Spinal cord (tissue), 10 donors: Measurements from ENCODE around the gene SH3BP4. TPM values are rescaled to one million over a fixed set of nuclear protein-coding genes. Genes with fewer than 3 reads are reported as not detected.
"Not testable (repeated sequence)": the region's sequence is repeated elsewhere in the genome, so short reads cannot be mapped to it uniquely, and the experiment has no call there.

Experiments used
- DNase-seq, 6 donors: peaks; one replicate each; pipeline versions ENCODE4 v3.0.0 to v3.0.0-alpha.2; 2013 to 2015; ENCODE audit warnings: low spot score in 6 of 6, low read depth in 4 of 6
- H3K27ac ChIP-seq: one replicate; pipeline ENCODE4 v1.5.1; 2013; ENCODE audit warnings: low read depth, low read length, control low read depth
- H3K27me3 ChIP-seq: one replicate; pipeline ENCODE4 v1.6.1; 2013; ENCODE audit warnings: low read length; ENCODE audit not compliant: control insufficient read depth, insufficient read depth
- H3K36me3 ChIP-seq: one replicate; pipeline ENCODE4 v1.6.1; 2013; ENCODE audit warnings: low read length; ENCODE audit not compliant: control insufficient read depth, insufficient read depth
- H3K4me1 ChIP-seq: one replicate; pipeline ENCODE4 v1.6.1; 2013; ENCODE audit warnings: low read length; ENCODE audit not compliant: control insufficient read depth, insufficient read depth
- H3K4me3 ChIP-seq: one replicate; pipeline ENCODE4 v1.5.1; 2013; ENCODE audit warnings: low read depth, low read length, control low read depth
- H3K9me3 ChIP-seq: one replicate; pipeline ENCODE4 v1.6.1; 2013; ENCODE audit warnings: low read length; ENCODE audit not compliant: control insufficient read depth, insufficient read depth
- WGBS: methylation state at CpG from one replicate; pipeline ENCODE4 v1.1.5; 2013; ENCODE audit warnings: missing lambda C conversion rate; ENCODE audit not compliant: insufficient coverage; 5-methylcytosine and 5-hydroxymethylcytosine counted together
- polyA plus RNA-seq, 2 donors: library from polyadenylated mRNA; unstranded; fragments of 120-200 nt; gene quantifications; one replicate each; pipeline ENCODE4 v1.2.1, GENCODE V29; 2013; ENCODE audit not compliant: insufficient read length in 2 of 2
- total RNA-seq, 2 donors: library from RNA; depleted of rRNA in 1 of 2; stranded (reverse); fragments of 120-200 nt in 1 of 2; fragments of >200 nt in 1 of 2; gene quantifications; one replicate each; pipeline versions ENCODE4 v1.2.3 to v1.2.4, GENCODE V29; 2013 to 2014
- donor health status: healthy.

Gene SH3BP4
- total and polyA plus RNA-seq, 4 donors = 13.9 to 29.6 (median 27.0) TPM

DNA sequence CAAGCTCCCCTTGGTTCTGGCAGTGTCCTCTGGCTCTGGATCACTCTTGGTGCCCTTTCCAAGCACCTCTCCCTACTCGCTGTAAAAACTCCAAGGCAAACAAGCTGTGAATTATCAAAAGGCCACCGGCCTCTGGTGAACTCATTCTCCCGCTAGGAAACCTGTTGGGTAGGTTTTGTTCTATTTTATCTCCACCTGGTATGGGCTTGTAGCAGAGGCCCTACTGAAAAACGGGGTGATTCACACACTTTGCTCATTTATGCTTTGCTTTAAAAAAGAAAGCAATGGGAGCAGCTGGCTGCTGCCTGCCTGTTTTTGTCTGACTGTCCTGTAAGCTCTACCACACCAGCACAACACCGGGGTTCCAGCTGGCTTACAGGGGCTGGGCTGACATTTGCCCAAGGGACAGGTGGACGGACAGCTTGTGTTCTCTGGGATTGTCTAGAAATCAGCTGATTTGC is 56.8 kb downstream of the SH3BP4 start:
- H3K27ac ChIP-seq = no peak overlapping the region
- H3K4me1 ChIP-seq = peaks cover 66% of the 10 kb centered on the region
- 57% methylated on average over 4 of the region's 6 CpGs for WGBS
- H3K4me3 ChIP-seq = no peak overlapping the region
- DNase-seq = no peak
- no peaks in the 10 kb centered on the region for H3K9me3 ChIP-seq
- H3K36me3 ChIP-seq = peaks cover 11% of the 10 kb centered on the region
- H3K27me3 ChIP-seq = no peaks in the 10 kb centered on the region

DNA sequence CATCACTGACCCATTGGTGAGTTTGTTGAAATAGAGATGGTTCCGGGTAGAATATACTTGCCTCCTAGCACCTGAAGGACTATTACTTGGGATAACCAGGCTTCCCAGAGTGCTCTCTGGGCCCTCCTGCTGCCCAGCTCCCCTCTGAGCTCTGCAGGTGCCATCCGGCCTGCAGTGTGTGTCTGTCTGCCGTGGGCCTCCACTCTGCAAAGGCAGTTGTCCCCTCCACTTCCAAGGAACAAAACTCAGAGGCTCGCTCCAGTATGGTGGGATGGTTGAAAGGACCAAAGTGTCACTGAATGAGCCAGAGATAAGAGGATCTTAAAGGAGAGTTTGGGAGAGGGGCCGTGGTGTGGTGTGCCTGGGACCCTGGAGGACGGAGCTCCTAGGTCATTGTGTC is 57.3 kb downstream of the SH3BP4 start:
- H3K36me3 ChIP-seq = peaks cover 11% of the 10 kb centered on the region
- 91% methylated on average over 5 of the region's 6 CpGs for WGBS

DNA sequence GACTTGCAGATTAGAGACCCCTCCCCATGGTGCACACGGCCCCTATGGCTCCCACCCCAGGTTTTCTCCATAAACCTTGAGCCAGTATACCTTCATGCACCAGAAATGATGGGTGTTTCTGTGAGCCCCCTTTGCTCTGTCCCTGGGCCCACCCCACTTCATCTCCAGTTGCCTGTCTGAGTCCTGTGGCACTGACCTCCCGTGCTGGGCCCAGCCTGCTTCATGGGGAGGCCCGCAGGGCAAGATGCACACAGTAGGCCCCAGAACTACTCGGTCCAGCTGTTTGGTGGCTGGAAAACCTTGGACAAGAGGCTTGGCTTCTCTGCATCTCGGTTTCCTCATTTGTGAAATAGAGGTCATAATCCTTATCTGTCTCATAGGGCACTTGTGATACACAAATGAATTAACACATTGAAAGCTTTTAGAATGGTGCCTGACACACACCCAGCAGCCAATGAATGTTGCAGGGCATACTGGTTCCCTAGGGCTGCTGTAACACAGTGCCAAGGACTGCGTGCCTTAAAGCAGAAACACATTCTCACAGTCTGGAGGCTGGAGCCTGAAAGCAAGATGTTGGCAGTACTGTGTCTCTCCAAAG is 58.4 kb downstream of the SH3BP4 start:
- 92% methylated on average over 5 of the region's 6 CpGs for WGBS

More for the DNA sequence above, 57.3 kb downstream of the SH3BP4 start:
- H3K27me3 ChIP-seq = no peaks in the 10 kb centered on the region
- H3K27ac ChIP-seq = no peak overlapping the region
- no peak for DNase-seq
- H3K4me3 ChIP-seq = no peak overlapping the region
- peaks cover 66% of the 10 kb centered on the region for H3K4me1 ChIP-seq
- no peaks in the 10 kb centered on the region for H3K9me3 ChIP-seq

DNA sequence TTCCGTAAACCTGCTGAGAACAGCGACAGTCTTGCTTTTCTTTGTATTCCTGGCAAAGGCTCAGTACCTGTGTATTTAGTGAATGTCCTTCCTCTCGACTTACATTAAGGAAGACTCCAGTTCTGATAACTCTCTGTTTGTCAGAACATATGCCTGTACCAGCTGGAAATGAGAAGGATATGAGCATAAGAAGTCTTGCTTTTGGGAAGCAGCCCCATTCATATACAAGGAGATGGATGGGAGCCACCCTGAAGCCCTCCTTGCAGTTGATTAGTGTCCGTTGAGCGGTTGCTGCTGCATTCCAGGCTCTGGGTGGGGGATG is 59.8 kb downstream of the SH3BP4 start:
- DNase-seq = no peak
- WGBS = 100% methylated on average over 1 of the region's 5 CpGs
- H3K4me3 ChIP-seq = no peak overlapping the region
- H3K4me1 ChIP-seq = peaks cover 48% of the 10 kb centered on the region
- H3K36me3 ChIP-seq = peaks cover 9% of the 10 kb centered on the region
- no peaks in the 10 kb centered on the region for H3K9me3 ChIP-seq
- H3K27ac ChIP-seq = no peak overlapping the region
- H3K27me3 ChIP-seq = no peaks in the 10 kb centered on the region

More for the DNA sequence above, 58.4 kb downstream of the SH3BP4 start:
- H3K4me1 ChIP-seq = peaks cover 61% of the 10 kb centered on the region
- DNase-seq = no peak
- no peaks in the 10 kb centered on the region for H3K27me3 ChIP-seq
- H3K36me3 ChIP-seq = peaks cover 9% of the 10 kb centered on the region
- no peak overlapping the region for H3K27ac ChIP-seq
- no peak overlapping the region for H3K4me3 ChIP-seq
- no peaks in the 10 kb centered on the region for H3K9me3 ChIP-seq

DNA sequence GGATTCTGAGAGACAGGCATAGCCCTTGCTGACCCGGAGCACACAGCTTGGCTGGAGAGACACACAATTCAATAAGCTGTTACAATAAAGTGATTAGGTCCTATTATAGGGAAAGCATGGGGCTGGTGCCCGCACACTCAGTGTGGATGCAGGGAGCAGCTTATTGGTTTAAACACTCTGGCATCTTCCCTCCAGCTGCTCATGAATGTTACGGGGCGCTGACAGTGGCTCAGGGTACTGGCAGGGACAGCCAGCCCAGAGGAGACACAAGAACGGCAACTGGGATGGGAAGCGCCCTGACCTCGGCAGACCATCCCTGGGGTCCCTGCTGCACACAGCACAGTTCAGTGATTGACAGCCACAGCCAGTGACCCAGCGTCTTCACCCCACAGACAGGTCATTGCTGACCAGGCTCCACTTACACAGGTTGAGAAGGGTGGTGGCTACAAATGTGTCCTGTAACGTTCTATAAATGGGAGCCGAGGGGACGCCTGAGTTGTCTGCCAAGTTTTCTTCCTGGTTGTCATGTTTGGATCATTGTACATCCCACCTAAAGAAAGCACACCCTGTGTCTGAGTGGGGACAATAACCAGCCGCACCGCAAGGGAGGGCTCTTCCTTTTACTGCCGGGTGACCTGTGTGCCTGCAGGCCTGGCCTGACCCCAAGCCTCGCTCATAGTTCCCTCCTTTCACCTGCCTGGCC is 60.3 kb downstream of the SH3BP4 start:
- Histone ChIP-seq H3K27me3 (no peaks in the 10 kb centered on the region), H3K4me1 (peaks cover 43% of the 10 kb centered on the region), H3K36me3 (peaks cover 9% of the 10 kb centered on the region), H3K4me3 (no peak overlapping the region), H3K9me3 (no peaks in the 10 kb centered on the region), H3K27ac (no peak overlapping the region)
- no peak for DNase-seq
- WGBS = 64% methylated on average over 12 of the region's 15 CpGs

DNA sequence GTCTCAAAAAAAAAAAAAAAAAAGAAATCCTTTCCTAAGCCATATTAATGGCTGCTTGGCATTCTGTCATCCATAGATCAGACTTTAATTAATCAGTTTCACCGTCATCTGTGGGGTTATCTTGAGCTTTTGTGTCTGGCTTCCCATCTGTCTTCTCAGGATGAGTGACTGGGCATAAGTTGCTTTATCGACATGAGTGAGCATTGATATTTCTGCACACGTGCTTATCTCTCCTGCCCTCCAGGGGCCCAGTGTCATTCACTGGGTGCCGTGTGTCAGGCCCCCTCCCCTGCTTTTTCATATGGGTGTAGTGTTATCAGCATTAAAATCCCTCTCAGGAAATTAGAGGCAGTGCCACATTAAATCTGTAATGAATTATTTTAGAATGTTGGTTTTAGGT is 65.6 kb downstream of the SH3BP4 start:
- Histone ChIP-seq H3K27me3 (no peaks in the 10 kb centered on the region), H3K4me1 (peaks cover 11% of the 10 kb centered on the region), H3K4me3 (no peak overlapping the region), H3K27ac (no peak overlapping the region), H3K36me3 (no peaks in the 10 kb centered on the region), H3K9me3 (no peaks in the 10 kb centered on the region)
- DNase-seq = no peak
- no CpG with 5 or more reads among the region's 4 CpGs for WGBS

DNA sequence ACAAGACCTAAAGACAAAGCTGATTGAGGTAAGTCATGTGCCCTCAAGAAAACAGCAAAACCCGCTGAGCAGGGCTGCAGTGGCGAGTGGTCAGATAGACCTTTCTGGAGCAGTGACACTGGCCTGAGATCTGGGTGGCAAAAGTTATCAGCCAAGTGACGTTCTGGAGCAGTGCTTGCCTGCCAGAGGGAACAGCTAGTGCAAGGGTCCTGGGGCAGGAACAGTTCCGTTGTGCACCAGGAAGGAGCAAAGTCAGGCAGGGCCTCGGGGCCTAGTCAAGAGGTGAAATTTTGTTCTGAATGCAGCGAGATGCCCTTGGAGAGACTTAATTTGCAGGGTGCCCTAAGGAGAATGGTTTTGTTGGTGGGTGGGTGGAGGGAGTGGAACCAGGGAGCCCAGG is 67.0 kb downstream of the SH3BP4 start:
- Histone ChIP-seq H3K27ac (no peak overlapping the region), H3K4me1 (no peaks in the 10 kb centered on the region), H3K9me3 (no peaks in the 10 kb centered on the region), H3K36me3 (no peaks in the 10 kb centered on the region), H3K4me3 (no peak overlapping the region), H3K27me3 (no peaks in the 10 kb centered on the region)
- DNase-seq = no peak
- WGBS = 92% methylated on average over 6 of the region's 6 CpGs

DNA sequence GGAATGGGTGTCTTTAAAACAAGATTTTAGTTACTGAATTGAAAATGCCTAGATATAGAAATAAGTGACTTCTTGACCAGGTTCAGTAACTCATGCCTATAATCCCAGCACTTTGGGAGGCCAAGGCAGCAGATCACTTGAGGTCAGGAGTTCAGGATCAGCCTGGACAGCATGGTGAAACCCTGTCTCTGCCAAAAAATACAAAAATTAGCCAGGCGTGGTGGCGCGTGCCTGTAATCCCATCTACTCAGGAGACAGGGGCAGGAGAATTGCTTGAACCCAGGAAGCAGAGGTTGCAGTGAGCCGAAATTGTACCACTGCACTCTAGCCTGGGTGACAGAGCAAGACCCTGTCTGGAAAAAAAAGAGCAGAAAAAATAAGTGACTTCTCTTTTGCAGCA is 68.3 kb downstream of the SH3BP4 start:
- 88% methylated on average over 3 of the region's 4 CpGs for WGBS
- H3K9me3 ChIP-seq, H3K27ac ChIP-seq, H3K4me1 ChIP-seq, H3K27me3 ChIP-seq, DNase-seq, H3K4me3 ChIP-seq, H3K36me3 ChIP-seq: not testable (repeated sequence)

DNA sequence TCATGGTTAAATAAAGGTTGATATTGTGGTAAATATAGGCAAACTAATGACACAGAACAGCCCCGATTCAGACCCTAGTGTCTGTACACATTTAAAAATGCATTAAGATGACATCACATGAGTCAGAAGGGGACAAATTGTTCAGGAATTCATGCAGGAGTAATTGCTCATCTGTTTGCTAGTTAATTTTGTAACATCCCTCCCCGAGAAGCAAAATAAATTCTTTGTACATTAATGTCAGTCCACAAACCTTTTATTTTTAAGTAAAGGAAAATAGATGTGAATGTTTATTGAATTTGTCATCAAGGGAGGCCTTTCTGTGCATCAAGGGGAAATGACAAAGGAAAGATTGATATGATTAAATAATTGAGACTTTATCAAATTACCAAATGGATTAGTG is 69.9 kb downstream of the SH3BP4 start:
- Histone ChIP-seq H3K9me3 (no peaks in the 10 kb centered on the region), H3K27ac (no peak overlapping the region), H3K4me3 (no peak overlapping the region), H3K4me1 (peaks cover 26% of the 10 kb centered on the region), H3K27me3 (no peaks in the 10 kb centered on the region), H3K36me3 (no peaks in the 10 kb centered on the region)
- no CpG with 5 or more reads among the region's 2 CpGs for WGBS
- DNase-seq = no peak

DNA sequence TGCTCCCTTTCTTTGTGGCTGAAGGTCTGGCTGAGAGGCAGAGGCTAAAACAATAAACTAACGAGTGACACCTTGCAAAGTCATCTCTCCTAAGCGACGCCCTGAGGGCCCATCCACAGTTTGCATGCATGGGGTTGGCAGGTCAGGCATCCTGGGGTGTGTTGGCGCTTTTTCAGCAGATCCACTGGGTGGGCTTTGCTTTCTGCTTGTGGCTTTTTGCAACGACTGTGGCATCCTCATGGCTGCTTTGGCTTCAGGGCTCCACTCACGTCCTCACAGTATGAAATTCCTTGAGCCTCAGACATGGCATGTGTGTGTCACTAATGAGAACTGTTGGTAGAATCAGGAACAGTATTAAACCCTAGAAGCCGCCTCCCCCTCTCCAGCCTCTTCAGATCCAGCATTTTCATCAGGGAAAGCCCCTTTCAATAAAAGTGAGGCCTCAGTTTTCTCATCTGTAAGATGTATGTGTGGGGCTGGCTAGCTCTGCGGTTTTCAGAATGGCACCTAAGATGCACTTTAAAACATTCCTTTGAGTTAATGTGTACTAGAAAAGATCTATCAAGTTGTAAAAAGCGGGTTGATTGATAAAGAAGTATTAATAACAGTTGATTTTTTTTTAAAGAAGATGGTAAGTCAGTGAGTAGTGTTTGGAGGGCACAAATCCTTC is 72.5 kb downstream of the SH3BP4 start:
- Histone ChIP-seq H3K27ac (no peak overlapping the region), H3K4me3 (no peak overlapping the region), H3K9me3 (no peaks in the 10 kb centered on the region), H3K36me3 (peaks cover 6% of the 10 kb centered on the region), H3K27me3 (no peaks in the 10 kb centered on the region), H3K4me1 (peaks cover 50% of the 10 kb centered on the region)
- no peak for DNase-seq
- 63% methylated on average over 6 of the region's 9 CpGs for WGBS
